GM21717 (cell line): ENCODE measurements around the gene COL17A1.

ENCODE experiments used
- ATAC-seq: cut with Tn5 transposase; IDR thresholded peaks from one replicate; pipeline ENCODE4 v1.9.1; 2021; ENCODE audit warnings: mild to moderate bottlenecking, moderate library complexity; ENCODE audit not compliant: unreplicated experiment

Gene COL17A1

DNA sequence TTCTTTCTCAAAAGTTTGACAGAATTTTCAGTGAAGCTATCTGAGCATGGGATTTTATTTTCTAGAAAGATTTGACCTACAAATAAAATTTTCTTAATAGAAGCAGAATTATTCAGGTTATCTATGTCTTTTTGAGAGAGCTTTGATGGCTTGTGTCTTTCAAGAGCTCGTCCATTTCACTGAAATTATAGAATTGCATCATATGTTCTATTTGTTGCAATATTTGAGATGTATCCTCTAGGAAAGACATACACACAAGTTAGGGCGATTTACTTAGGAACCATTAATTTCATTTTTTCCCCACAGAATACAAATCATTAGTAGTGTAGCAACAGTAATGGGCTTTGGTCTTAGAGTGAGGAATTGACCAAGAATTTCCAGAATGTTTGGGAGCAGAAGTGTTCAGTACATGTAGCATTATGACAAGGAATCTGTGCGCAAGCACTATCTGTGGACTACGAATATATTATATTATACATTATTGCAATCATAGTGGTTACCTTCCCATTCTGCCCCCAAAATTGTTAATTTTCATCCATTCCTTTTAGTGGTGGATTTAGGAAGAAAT lies 12.8 kb upstream of the COL17A1 start:
- no peak for ATAC-seq

DNA sequence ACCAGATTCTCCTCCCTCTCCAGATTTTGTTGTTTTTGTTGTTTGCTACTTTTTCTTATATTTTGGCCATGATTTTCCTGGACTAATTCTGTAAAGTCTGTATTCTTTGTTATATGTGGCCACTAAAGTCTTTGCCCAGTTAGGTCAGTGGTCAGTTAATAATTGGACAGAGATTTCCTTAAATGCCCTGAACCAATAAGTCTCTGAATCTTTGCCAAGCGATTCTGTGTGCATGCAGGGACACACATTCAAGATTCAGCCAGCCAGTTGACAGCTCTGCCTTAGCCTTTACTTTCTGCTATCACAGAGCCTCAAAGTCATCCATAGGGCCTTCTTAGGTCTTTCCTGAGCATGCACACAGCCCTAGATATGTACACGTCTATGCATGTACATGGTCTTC lies 11.0 kb upstream of the COL17A1 start:
- ATAC-seq, result no peak

DNA sequence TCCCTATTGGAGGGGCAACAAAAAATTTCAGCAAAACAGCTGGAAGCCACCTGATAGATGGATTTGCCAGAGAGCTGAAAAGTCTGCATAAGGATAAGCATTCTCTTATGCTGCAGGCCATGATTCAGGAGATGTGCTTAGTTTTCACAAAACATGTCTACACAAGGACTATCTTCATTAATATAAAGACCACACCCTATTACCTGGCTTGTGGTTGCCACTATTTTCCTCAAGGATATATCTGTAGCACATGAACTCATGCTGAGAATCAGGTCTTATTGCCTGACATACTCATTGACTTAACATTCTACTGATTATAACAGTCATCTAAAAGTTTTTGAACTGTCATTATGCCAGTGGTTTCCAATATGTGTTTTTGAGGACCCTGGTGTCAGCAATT lies 7.1 kb upstream of the COL17A1 start:
- ATAC-seq, result no peak

DNA sequence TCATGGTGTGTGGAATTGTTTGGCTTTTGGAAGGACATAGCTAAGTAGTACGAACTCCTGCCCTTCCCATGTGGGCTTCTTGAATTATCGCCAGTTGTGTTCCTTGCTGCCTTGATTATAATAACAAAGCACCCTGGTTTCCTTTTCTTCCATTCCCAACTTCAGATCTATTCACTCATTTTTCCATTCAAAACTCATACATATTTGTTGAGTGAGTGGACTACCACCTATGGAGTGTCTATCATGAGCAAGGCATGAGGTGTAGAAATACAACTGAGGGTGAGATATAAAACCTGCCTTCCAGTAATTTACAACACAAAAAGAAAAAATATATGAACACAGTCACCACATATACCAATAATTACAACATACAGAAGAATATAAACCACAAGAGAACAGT lies 4.9 kb upstream of the COL17A1 start:
- no peak for ATAC-seq

DNA sequence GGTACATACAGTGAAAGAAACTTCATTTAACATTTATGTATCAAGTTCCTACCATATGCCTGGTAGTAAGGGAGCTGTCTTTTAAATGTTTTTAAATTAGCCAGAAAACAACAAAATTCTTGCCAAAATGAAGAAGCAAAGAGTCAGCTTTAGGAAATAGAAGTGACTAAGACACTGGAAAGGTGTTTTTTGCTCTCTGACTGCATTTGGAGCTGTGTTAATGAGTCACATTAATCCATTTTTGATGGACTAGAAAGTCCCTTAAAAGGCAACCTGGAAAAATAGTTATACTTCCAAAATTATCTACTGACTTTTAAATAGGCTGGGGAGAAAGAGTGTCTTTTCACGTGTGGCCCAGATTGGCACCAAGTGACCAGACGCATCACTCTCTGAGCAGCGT lies 3.9 kb upstream of the COL17A1 start:
- ATAC-seq, result no peak

DNA sequence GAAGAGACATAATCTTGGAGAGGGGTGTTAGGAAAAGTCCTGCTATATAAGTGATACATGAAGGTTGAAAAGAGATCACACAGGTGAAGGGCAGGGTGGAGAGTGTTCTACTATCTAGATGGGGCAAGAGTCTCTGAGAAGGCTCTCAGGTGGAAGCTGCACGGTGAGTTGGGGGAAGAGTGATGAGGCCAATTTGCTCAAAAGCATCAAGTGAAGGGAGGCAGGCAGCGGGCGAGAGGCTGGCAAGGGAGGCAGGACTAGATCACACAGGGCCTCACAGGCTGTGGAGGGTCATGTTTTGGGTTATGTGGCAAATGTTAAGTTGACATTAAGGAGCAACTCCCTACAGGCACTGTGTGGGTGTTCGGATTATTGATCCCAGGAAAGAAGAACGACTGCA lies 2.6 kb upstream of the COL17A1 start:
- ATAC-seq, result no peak

DNA sequence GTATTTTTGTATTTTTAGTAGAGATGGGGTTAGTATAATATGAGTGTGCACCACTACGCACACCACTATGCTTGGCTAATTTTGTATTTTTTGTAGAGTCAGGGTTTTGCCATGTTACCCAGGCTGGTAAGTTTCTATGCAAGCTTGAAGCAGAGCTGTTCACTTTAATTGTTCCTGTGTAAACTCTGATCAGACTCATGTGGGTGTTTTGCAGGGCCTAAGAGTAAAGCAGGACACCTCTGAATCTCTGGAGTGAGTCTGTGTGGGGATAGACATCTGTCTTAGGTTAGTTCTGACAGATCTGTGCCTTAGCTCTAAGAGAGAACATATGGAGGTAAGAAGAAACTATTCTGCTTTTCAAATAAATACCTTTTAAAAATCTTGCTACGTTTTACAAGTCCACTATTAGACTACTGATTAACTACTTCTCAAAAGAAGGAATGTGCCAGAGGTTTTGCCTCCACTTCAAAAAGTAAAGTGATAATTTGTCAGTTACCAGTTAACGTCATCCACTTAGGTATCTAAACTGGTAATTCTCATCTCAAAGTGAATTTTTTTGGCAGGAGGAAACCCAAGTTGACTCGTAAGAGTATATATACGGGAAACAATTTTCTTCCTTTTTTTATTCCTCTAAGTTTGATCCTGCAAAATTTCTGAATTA lies 1.1 kb downstream of the COL17A1 start:
- no peak for ATAC-seq

DNA sequence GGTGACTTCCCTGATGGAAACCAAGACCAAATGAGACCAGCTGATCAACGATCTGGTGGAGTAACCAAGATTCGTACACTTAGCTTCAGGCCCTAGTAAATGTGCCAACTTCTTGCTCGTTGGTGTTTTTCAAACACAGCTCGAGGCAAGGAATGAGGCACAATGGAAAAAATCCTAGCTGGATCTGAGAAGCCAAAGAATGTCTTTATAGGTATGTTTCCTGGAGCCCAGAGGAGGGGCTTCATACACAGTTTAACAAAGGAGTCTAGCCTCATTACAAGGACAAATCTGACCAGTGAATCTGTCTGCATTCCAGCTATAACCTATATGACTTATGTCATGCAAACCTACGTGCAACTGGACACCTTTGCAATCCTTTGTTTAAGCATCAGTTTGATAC lies 3.7 kb downstream of the COL17A1 start:
- no peak for ATAC-seq

DNA sequence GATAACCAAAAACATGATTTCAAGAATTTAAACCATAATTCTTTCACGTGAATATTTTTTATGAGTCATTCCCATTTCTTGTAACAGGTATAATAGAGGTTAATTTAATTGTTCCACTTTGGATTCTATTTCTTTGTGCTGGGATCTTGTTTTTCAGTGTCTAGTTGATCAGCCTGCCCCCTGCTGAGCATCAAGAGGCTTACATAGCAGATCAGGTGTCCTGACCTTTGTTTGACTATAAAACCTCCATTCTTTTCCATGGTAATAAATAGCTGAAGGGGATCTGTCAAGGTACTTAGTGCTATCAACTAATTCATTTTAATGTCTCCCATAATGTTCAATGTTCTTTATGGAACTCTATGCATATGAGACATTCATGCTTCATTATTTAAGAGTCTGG lies 4.9 kb downstream of the COL17A1 start:
- no peak for ATAC-seq

DNA sequence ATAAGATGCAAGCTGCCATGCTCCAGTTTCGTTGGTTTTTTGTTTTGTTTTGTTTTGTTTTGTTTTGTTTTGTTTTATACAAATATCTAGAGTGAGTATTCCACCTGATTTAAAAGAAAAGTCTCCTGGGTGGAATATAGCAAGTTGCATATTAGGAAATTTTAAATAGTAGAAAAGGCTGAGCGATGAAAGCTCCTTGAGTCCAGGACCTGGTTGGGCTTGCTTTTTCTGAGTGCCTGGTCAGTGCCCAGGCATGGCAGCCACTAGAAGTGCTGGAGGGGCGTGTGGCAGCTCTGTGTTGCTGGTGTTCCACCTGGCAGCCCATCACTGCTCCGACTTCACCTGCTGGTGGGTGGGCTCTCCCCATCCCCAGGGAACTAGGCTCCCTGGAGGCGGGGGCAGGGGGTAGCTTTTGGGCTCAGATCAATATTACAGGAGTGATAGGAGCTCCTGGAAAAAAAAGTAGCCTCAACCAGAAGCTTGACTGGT lies 8.0 kb downstream of the COL17A1 start:
- ATAC-seq, result no peak

DNA sequence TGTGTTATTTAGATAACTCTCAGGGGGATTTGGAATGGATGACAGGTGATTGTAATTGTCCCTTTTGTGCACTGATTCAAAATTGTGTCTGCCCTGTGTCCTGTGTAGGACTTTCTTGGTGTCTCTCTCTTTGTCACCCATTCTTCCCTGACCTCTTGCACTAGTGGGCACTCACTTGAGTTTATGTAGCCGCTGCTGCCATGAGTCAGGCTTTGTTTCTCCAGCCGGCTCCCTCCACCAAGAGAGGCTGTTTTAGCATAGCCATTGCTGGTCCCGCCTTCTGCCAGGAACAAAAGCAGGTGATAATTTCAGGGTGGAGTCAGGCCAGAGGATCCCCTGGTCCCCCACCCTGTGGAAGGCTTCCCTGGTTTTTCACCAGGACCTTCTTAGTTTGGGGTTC lies 8.4 kb downstream of the COL17A1 start:
- no peak for ATAC-seq

DNA sequence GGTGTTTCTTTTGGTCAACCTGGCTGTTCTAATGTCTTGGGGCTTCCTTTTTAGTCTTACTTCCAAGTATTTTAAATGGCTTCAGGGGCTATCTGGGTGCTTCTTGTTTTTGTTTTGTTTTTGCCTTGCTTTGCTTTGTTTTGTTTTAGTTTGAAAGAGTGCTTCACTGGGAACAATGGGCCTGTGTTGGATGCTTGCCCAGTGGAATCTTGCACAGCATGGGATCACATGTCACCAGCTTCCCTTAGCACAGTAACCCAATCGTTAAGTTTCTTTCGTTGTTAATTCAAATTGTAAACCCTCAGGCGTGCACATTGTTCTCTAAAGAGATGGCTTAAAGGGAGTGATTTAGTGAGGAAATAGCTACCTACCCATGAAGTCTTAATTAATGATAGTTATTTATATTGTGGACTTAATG lies 8.9 kb downstream of the COL17A1 start:
- ATAC-seq, result no peak

DNA sequence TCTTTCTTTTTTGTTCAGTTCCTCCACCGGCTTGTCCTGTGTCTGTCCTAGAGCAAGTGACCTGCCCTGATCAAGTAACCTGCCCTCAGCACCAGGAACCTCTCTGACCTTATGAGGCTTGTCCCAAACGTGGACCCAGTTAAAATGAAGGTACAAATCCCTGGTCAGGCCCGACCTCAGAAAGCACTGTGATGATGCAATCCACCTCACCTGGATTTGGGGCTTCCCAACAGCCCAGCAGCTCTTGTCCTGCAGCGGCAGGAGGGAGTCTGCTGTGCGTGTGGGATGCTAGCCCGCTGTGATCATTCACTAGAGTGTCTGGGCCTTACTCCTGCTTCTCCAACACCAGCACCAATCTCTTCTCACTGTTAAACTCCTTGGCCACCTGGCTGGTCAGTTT lies 11.2 kb downstream of the COL17A1 start:
- no peak for ATAC-seq

DNA sequence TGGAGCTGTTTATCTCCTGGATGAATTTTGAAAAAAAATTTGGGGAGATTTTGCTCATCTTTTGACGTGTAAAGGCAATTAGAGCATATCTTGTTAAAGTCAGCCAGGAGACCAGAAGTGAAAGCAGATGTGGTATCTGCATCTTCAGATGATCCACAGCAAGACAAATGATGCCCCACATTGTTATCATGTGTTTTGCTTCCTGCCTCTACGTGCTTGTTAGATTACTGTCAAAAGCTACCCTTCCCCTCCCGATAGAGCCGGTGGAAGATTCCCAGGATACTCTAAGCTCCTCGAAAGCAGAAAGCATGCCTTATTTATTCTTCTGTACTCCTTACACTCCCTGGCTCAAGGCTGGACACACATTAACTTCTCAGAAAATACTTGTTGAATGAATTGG lies 12.9 kb downstream of the COL17A1 start:
- ATAC-seq, result no peak

DNA sequence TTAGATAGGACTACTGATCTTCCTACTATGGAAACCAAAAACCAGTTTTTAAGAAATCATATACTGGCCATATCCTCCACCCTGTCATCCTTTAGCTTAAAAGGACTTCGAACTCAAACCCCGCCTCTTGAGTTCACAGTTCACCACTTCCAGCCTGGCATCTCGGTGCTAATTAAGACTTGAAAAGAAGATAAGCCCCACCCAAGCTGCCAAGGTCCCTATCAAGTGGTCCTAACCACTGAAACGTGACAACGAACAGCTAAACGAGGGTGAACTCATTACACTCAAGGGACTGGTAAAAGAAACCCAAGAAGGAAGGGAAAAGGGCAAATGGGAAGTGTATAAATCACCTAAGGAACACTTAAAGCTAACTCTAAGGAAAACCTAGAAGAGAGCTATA lies 16.1 kb downstream of the COL17A1 start:
- no peak for ATAC-seq

DNA sequence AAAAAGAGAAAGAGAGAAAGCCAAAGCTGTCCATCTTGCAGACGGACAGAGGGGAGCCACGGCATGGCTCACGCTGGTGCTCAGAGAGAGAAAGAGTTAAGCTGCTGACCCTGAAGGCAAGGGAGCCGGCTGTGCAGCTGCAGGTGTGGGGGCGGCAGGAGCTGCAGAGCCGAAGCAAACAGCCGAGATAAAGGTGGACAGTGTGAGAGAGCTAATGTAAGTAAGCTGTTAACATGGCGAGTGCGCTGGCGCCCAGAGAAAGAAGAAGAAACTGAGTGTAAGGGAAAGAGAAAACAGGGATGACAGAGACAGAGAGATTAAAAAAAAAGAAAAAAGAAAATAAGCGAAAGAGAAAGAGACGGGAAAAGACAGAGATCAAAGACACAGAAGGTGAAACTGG lies 18.2 kb downstream of the COL17A1 start:
- no peak for ATAC-seq

DNA sequence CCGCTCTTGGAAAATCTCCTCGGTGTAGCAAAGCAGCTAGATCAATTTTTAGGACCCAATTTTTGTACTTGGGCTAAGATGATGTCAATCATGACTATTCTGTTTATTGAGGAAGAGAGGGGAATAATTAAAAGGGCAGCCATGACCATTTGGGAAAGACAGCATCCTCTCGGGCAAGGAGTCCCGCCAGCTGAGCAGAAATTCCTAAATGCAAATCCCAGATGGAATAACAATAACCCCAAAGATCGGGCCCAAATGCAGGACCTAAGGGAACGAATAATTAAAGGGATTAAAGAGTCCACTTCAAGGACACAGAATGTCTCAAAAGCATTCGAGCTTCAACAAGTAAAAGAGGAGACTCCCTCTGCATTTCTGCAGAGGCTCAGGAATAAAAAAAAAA lies 18.7 kb downstream of the COL17A1 start:
- no peak for ATAC-seq

DNA sequence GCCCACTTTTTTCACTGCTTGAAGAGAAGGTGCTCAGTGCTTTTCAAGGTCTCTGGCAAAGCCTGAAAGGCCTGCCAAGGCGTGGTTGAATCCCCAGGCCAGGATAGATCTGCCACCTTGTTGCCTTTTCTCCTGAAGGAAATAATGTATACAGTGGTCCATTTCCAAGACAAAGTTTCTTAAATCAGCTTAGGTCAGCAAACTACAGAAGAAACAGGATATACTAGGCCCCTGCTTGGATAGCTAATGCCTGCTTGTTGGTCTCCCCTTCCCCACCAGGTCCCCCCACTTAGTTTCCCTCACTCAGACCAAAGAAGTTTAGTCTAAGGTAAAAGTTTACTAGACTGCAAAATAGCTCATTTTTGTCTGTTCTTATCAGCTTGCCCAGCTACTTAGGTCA lies 19.9 kb downstream of the COL17A1 start:
- no peak for ATAC-seq

DNA sequence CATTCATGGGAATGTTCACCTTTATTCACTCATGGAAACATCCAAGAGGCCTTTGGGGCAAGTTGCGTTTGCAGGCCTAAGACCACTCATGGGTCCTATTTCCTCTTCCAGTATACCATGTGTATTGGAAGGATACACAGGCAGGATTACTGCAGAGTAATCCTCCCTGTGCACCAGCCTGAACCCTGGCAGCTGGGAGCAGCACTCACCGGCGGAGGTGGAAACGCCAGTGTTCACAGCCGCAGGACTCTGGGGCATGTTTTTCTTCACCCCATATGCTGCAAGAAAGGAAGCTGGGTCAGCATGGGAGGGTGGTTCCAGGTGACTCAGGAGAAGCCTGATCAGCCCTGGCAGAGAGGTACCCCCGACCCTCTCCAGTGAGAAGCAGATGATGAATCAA lies 24.5 kb downstream of the COL17A1 start:
- ATAC-seq, result no peak

DNA sequence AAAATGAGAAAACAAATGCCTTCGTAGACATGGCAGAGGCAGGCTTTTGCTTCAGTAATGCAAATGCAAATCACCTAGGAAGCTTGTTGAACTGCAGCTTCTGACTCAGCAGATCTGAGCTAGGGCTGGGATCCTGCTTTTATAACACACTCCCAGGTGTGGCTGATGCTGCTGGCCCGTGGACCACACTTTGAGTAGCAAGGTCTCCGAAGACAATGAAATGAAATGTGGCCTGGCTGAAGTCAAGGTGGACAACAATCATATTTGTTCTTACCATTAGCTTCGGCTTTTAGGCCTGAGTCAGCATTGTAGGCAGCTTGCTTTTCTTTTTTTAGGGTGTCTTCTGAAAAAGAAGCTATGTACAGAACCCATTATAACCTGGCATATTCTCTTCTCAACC lies 26.3 kb downstream of the COL17A1 start:
- no peak for ATAC-seq

DNA sequence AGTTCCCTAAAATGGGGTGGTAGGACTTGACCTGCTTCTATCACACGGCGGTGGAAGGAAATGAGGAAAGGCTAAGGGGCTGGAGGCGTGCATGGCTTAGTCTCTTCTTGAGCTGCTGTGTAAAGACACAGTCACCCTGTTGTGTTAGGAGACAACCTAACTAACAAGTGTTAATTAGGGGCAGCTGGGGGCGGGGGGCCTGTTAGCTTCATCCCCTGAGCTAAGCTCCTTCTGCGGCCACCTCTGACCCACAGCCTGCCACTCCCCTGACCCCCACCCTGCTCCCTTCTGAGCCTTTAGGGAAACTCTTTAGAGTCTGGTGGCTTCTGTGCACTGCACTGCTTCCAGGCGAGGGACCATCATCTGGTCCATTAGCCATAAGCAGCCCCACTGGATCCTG lies 28.0 kb downstream of the COL17A1 start:
- no peak for ATAC-seq

DNA sequence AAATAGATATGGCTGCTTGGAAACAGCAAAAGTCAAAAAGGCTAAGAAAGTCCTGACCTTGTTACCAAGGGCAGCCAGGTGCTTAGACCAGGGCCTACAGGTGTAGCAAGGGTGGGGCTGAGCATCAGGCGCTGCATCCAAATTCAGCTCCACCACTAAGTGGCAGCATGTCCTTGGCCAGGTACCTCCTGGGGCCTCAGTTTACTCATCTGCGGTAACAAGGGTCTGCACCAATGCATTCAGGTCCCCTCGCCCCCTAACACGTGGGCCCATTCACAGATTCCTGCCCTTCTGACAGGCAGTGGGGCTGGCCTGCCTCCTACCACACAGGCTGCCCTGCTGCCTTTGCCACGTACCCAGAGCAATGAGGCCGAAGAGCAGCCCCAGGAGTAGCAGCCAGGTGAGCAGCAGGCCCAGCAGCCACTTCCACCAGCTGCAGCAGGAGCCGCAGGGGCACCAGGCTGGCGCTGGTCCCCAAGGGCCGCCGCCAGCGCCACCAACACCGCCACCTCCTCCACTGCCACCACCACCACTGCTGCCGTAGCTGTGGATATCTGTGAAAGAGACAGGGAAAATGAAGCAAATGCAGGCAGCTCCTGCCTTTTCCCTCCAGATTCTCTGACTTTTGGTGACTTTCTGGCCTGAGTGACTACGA lies 28.9 kb downstream of the COL17A1 start:
- no peak for ATAC-seq

DNA sequence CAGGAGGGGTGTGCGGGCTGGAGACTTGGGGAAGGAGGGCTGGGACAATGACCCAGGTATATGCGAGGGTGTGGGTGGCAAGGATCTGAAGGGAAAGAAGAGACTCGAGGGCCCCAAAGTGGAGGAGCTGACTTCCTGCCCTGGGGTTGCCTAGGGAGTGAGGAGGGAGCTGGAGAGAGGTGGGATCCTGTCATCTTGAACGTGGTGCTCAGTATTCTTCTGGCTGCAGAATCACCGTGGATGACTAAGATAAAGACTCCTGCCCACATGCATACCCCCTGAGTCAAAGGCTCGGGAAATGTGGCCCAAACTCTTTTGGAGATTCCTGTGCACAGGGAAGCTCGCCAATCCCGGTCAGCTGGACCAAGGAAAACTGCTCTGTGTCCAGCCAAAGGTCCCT lies 31.2 kb downstream of the COL17A1 start:
- no peak for ATAC-seq
